Spinal cord (tissue), 10 donors: ENCODE results near the gene FAM210B. TPM values are rescaled to one million over a fixed set of nuclear protein-coding genes. Genes with fewer than 3 reads are reported as not detected.
A peak's percentile ranks its signal among the peaks of the same experiment; 100 is the strongest.

ENCODE experiments used
- DNase-seq, 6 donors: peaks; one replicate each; pipeline versions ENCODE4 v3.0.0 to v3.0.0-alpha.2; 2013 to 2015; ENCODE audit warnings: low spot score in 6 of 6, low read depth in 4 of 6
- H3K27ac ChIP-seq: one replicate; pipeline ENCODE4 v1.5.1; 2013; ENCODE audit warnings: low read depth, low read length, control low read depth
- H3K27me3 ChIP-seq: one replicate; pipeline ENCODE4 v1.6.1; 2013; ENCODE audit warnings: low read length; ENCODE audit not compliant: control insufficient read depth, insufficient read depth
- H3K36me3 ChIP-seq: one replicate; pipeline ENCODE4 v1.6.1; 2013; ENCODE audit warnings: low read length; ENCODE audit not compliant: control insufficient read depth, insufficient read depth
- H3K4me1 ChIP-seq: one replicate; pipeline ENCODE4 v1.6.1; 2013; ENCODE audit warnings: low read length; ENCODE audit not compliant: control insufficient read depth, insufficient read depth
- H3K4me3 ChIP-seq: one replicate; pipeline ENCODE4 v1.5.1; 2013; ENCODE audit warnings: low read depth, low read length, control low read depth
- H3K9me3 ChIP-seq: one replicate; pipeline ENCODE4 v1.6.1; 2013; ENCODE audit warnings: low read length; ENCODE audit not compliant: control insufficient read depth, insufficient read depth
- WGBS: methylation state at CpG from one replicate; pipeline ENCODE4 v1.1.5; 2013; ENCODE audit warnings: missing lambda C conversion rate; ENCODE audit not compliant: insufficient coverage; 5-methylcytosine and 5-hydroxymethylcytosine counted together
- polyA plus RNA-seq, 2 donors: library from polyadenylated mRNA; unstranded; fragments of 120-200 nt; gene quantifications; one replicate each; pipeline ENCODE4 v1.2.1, GENCODE V29; 2013; ENCODE audit not compliant: insufficient read length in 2 of 2
- total RNA-seq, 2 donors: library from RNA; depleted of rRNA in 1 of 2; stranded (reverse); fragments of 120-200 nt in 1 of 2; fragments of >200 nt in 1 of 2; gene quantifications; one replicate each; pipeline versions ENCODE4 v1.2.3 to v1.2.4, GENCODE V29; 2013 to 2014
- donor health status: healthy.

The FAM210B gene
- total and polyA plus RNA-seq, 4 donors: 23.6 to 61.5 (median 30.0) TPM

GRCh38 chr20:56342783-56343182, 16.0 kb upstream of the FAM210B start:
- H3K27me3 ChIP-seq: peaks cover 17% of the 10 kb centered on the region
- peaks cover 10% of the 10 kb centered on the region for H3K4me1 ChIP-seq
- WGBS: 87% methylated on average over 3 of the region's 3 CpGs

DNA sequence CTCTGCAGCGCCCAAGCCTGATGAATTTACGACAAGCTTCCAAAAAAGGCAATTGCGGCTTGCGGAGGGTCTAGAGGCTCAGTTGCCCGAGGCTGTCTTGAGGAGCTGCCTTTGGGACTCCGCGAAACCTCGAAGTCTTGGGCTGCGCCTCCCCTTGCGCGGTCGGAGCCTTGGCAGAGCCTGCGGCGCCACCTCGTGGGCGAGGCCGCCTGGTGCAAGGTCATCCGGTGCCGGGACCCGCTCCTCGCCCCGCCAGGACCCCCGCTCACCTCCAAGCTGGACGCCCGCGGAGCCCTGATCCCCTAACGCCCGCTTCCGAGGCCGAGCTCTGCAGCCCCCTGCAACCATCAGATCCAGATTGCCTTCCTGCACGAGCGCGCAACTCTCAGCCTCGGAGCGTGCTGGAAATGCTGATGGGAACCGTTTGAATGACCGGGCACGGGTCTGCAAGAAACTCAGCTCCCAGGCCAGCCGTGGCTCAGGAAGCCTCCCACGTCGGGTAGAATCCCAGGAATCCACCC, 14.9 kb upstream of the FAM210B start:
- Histone ChIP-seq H3K36me3 (no peaks in the 10 kb centered on the region), H3K27me3 (peaks cover 17% of the 10 kb centered on the region), H3K4me3 (peak overlapping the region; percentile 24), H3K9me3 (no peaks in the 10 kb centered on the region), H3K4me1 (peaks cover 10% of the 10 kb centered on the region), H3K27ac (no peak overlapping the region)
- under 1% methylated on average over 40 of the region's 41 CpGs for WGBS
- peak in 2 of 6 donors; percentile 68 to 84 for DNase-seq

More at GRCh38 chr20:56342783-56343182, 16.0 kb upstream of the FAM210B start:
- Histone ChIP-seq H3K27ac (no peak overlapping the region), H3K9me3 (no peaks in the 10 kb centered on the region), H3K4me3 (no peak overlapping the region), H3K36me3 (no peaks in the 10 kb centered on the region)
- DNase-seq: no peak

DNA sequence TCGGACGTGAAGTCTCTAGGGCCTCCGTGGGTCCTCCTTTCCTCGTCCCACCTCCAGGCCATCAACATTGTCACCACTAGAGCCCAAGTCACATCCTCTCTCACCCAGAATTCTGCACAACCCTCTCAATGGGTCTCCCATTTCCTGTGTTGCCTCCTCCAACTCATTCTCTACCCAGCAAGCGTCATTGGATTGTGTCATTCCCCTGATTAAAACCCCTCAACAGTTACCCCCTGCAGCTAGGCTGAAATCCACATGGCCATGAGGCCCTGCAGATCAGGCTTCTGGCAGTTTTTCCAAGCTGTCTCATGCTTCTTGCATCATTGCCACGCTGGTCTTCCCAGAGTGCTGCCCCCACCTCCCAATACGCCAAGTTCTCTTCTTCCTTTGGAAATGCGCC, 12.9 kb upstream of the FAM210B start:
- H3K4me3 ChIP-seq: no peak overlapping the region
- H3K9me3 ChIP-seq: no peaks in the 10 kb centered on the region
- WGBS: 89% methylated on average over 8 of the region's 8 CpGs
- no peak for DNase-seq
- peaks cover 10% of the 10 kb centered on the region for H3K4me1 ChIP-seq
- peaks cover 17% of the 10 kb centered on the region for H3K27me3 ChIP-seq
- H3K36me3 ChIP-seq: no peaks in the 10 kb centered on the region
- H3K27ac ChIP-seq: no peak overlapping the region

DNA sequence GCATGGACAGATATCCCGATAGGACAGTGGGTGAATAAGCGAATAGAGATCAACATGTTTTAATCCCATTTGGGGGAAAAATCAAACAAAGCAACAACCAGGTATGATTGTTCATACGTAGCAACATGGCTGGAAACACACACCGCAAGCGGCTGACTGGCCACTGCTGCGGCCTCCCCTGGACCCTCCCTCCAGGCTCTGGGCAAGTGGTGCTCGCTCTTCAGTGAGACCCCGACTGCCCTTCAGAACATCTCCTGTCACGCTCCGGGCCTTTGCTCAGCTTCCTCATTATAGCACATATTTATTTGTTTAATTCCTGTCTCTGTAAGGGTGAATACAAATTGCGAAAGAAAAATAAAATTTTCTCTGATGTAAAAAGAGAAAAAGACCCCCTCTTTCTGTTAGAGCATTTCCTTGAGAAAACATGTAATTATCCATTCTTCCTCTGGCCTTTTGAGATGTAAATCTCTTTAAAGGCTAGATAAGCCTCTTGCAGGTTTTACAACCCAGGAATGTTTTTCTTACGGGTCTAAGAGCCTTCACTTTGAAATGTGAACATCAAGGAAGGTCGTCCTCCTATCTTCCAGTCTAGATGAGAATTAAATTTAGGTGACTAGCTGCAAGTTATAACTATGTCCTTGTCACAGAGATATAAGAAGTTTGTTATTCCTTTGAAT, 11.0 kb upstream of the FAM210B start:
- peaks cover 15% of the 10 kb centered on the region for H3K27me3 ChIP-seq
- WGBS: 48% methylated on average over 7 of the region's 13 CpGs
- no peak for DNase-seq

GRCh38 chr20:56348305-56348693, 10.5 kb upstream of the FAM210B start:
- 6% methylated on average over 3 of the region's 5 CpGs for WGBS
- no peaks in the 10 kb centered on the region for H3K9me3 ChIP-seq
- H3K4me1 ChIP-seq: peaks cover 10% of the 10 kb centered on the region
- no peak overlapping the region for H3K27ac ChIP-seq
- DNase-seq: peak in 2 of 6 donors; percentile 69 to 79
- no peak overlapping the region for H3K4me3 ChIP-seq
- no peaks in the 10 kb centered on the region for H3K36me3 ChIP-seq
- peaks cover 10% of the 10 kb centered on the region for H3K27me3 ChIP-seq

More for the DNA sequence above, 11.0 kb upstream of the FAM210B start:
- Histone ChIP-seq H3K9me3 (no peaks in the 10 kb centered on the region), H3K4me1 (peaks cover 10% of the 10 kb centered on the region), H3K4me3 (no peak overlapping the region), H3K36me3 (no peaks in the 10 kb centered on the region), H3K27ac (no peak overlapping the region)

DNA sequence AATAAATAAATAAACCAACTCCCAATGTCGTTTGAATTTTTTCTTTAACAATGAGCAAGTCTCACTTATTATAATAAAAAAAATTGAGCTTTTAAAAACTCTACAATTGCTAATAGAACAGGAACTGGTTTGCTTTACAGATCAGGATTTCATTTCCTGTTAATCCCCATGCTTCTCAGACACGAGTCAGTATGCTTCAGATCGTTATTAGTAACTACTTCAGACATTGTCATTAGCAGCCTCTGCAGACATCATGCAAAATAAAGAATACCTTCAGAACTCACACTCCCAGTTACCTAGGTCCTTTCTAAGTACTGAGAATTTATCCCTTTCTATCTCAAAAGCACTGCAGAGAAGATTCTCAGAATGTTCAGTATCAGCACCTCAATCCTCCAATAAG, 10.0 kb upstream of the FAM210B start:
- Histone ChIP-seq H3K27ac (no peak overlapping the region), H3K4me1 (peaks cover 9% of the 10 kb centered on the region), H3K9me3 (no peaks in the 10 kb centered on the region), H3K27me3 (peaks cover 6% of the 10 kb centered on the region), H3K4me3 (no peak overlapping the region), H3K36me3 (no peaks in the 10 kb centered on the region)
- 5% methylated on average over 2 of the region's 3 CpGs for WGBS
- peak in 1 of 6 donors; percentile 42 for DNase-seq

- Histone ChIP-seq H3K27me3 (no peaks in the 10 kb centered on the region), H3K4me1 (peaks cover 4% of the 10 kb centered on the region), H3K4me3 (no peak overlapping the region), H3K9me3 (no peaks in the 10 kb centered on the region), H3K36me3 (no peaks in the 10 kb centered on the region), H3K27ac (no peak overlapping the region)
- no peak for DNase-seq
- WGBS: no CpG with 5 or more reads among the region's 2 CpGs
Observed at GRCh38 chr20:56350842-56351241, 7.9 kb upstream of the FAM210B start.

DNA sequence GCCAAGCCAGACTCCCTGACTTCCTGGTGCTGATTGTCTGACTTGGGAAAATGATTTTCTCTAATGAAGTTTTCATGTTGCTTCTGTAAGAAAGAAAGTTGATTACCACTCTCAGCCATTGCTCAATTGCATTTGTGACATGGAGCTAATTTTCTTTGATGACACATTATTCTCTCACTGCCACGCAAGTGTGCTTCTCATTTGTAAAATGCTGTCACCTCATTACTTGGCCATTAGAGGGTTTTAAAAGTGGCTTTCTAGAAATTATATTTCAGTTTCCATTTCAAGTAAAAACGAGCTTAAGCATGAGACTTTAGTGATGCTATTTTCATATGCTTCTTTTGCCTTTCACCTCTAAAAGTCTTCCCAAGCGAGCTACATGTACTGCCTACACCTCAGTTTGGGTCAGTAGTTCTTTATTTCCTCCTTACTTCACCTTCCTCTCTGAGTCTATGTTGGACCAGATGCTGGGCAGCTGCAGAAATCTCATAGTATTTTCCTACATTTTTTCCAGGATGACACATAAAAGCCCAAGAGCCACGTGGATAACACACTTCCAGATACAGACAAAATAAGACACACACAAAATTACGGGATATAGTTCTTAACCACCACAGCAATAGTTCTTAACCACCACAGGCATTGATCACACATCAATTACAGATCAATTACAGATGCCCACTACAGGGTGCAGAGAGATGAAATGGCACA, 6.3 kb upstream of the FAM210B start:
- Histone ChIP-seq H3K4me1 (peaks cover 3% of the 10 kb centered on the region), H3K36me3 (no peaks in the 10 kb centered on the region), H3K4me3 (no peak overlapping the region), H3K27me3 (no peaks in the 10 kb centered on the region), H3K27ac (no peak overlapping the region), H3K9me3 (no peaks in the 10 kb centered on the region)
- 90% methylated on average over 2 of the region's 5 CpGs for WGBS
- DNase-seq: no peak

DNA sequence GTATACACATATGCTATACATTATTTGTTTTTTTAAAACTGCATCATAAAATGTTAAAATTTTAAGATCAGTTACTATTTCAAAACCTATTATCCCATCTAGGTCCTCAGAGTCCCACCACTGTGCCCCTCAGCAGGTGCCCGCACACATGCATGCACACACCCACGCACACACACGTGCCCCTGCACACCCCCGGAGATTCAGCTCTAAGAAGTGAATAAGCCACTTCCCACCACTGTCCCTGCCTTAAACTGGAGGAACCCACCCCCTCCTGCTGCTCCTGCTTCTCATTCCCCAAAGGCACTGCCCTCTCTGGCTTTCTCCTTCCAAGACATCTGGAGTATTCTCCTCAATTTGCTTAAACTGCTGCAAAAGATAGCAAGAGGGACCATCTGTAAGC, 5.4 kb upstream of the FAM210B start:
- WGBS: 86% methylated on average over 4 of the region's 4 CpGs
- Histone ChIP-seq H3K4me1 (no peaks in the 10 kb centered on the region), H3K9me3 (no peaks in the 10 kb centered on the region), H3K36me3 (no peaks in the 10 kb centered on the region), H3K27me3 (no peaks in the 10 kb centered on the region), H3K4me3 (no peak overlapping the region), H3K27ac (no peak overlapping the region)
- DNase-seq: no peak
